ENCODE results near the gene NDUFB7.
"Not testable (repeated sequence)": the region's sequence is repeated elsewhere in the genome, so short reads cannot be mapped to it uniquely, and the experiment has no call there.

NDUFB7 gene

GRCh38 chr19:14571695-14572490 lies at the start of gene NDUFB7:
TSS of gene NDUFB7 (minus strand) at chr19:14572066. CDS start at chr19:14572000, 66 bp downstream.
- DNase-seq (ENCODE audit: low read depth): peak; percentile 90

- DNase-seq (ENCODE audit: low read depth): no peak
Measured at GRCh38 chr19:14619404-14619803, 47.5 kb upstream of the NDUFB7 start.

GRCh38 chr19:14616407-14616806 lies 44.5 kb upstream of the NDUFB7 start:
- no peak for DNase-seq (ENCODE audit: low read depth)

- DNase-seq (ENCODE audit: low read depth): no peak
Measured at GRCh38 chr19:14615623-14616022, 43.8 kb upstream of the NDUFB7 start.

GRCh38 chr19:14614099-14614412 lies 42.2 kb upstream of the NDUFB7 start:
- DNase-seq (ENCODE audit: low read depth): no peak

- DNase-seq (ENCODE audit: low read depth): not testable (repeated sequence)
Measured at GRCh38 chr19:14613399-14614098, 41.7 kb upstream of the NDUFB7 start.

GRCh38 chr19:14612657-14613056 lies 40.8 kb upstream of the NDUFB7 start:
- DNase-seq (ENCODE audit: low read depth): no peak

GRCh38 chr19:14612242-14612641 lies 40.4 kb upstream of the NDUFB7 start:
- DNase-seq (ENCODE audit: low read depth): not testable (repeated sequence)

- no peak for DNase-seq (ENCODE audit: low read depth)
Measured at GRCh38 chr19:14611051-14611450, 39.2 kb upstream of the NDUFB7 start.

GRCh38 chr19:14606627-14607026 lies 34.8 kb upstream of the NDUFB7 start:
- no peak for DNase-seq (ENCODE audit: low read depth)

- DNase-seq (ENCODE audit: low read depth): no peak
Measured at GRCh38 chr19:14603990-14604387, 32.1 kb upstream of the NDUFB7 start.

GRCh38 chr19:14599548-14600147 lies 27.8 kb upstream of the NDUFB7 start:
- no peak for DNase-seq (ENCODE audit: low read depth)

- no peak for DNase-seq (ENCODE audit: low read depth)
Measured at GRCh38 chr19:14595558-14595957, 23.7 kb upstream of the NDUFB7 start.

- DNase-seq (ENCODE audit: low read depth): not testable (repeated sequence)
Measured at GRCh38 chr19:14589433-14589832, 17.6 kb upstream of the NDUFB7 start.

GRCh38 chr19:14585187-14585586 lies 13.3 kb upstream of the NDUFB7 start:
- DNase-seq (ENCODE audit: low read depth): not testable (repeated sequence)

GRCh38 chr19:14584372-14584771 lies 12.5 kb upstream of the NDUFB7 start:
- not testable (repeated sequence) for DNase-seq (ENCODE audit: low read depth)

- DNase-seq (ENCODE audit: low read depth): no peak
Measured at GRCh38 chr19:14582894-14583340, 11.1 kb upstream of the NDUFB7 start, which contains the start of gene CLEC17A. TSS of gene CLEC17A (plus strand) at chr19:14583084. CDS start at chr19:14583161, 77 bp downstream.

GRCh38 chr19:14580623-14581237 lies 8.9 kb upstream of the NDUFB7 start:
- no peak for DNase-seq (ENCODE audit: low read depth)

GRCh38 chr19:14577885-14578427 lies 6.1 kb upstream of the NDUFB7 start:
- DNase-seq (ENCODE audit: low read depth): no peak

- DNase-seq (ENCODE audit: low read depth): no peak
Measured at GRCh38 chr19:14577264-14577663, 5.4 kb upstream of the NDUFB7 start.

GRCh38 chr19:14576363-14576762 lies 4.5 kb upstream of the NDUFB7 start:
- DNase-seq (ENCODE audit: low read depth): no peak

- DNase-seq (ENCODE audit: low read depth): no peak
Measured at GRCh38 chr19:14575428-14575980, 3.6 kb upstream of the NDUFB7 start.

Measured in fibroblast of the conjunctiva (primary cell).